Duodenal mucosa (tissue), 2 donors: Measurements from ENCODE around the gene MRPL1.

Source experiments
- H3K27ac ChIP-seq: one replicate; pipeline ENCODE4 v1.7.0; 2013; ENCODE audit warnings: low read depth, low read length
- H3K27me3 ChIP-seq, 2 donors: one replicate each; pipeline ENCODE4 v1.7.0; 2013; ENCODE audit warnings: low read length in 2 of 2, control low read depth in 1 of 2; ENCODE audit not compliant: insufficient read depth in 2 of 2, control insufficient read depth in 1 of 2
- H3K36me3 ChIP-seq, 2 donors: one replicate each; pipeline ENCODE4 v1.7.0; 2013; ENCODE audit warnings: low read length in 2 of 2, control low read depth in 1 of 2; ENCODE audit not compliant: insufficient read depth in 2 of 2, control insufficient read depth in 1 of 2
- H3K4me1 ChIP-seq, 2 donors: one replicate each; pipeline ENCODE4 v1.7.0; 2013; ENCODE audit warnings: low read length in 2 of 2, control low read depth in 1 of 2; ENCODE audit not compliant: insufficient read depth in 2 of 2, control insufficient read depth in 1 of 2
- H3K4me3 ChIP-seq, 2 donors: one replicate each; pipeline ENCODE4 v1.7.0; 2013; ENCODE audit warnings: low read length in 2 of 2, low read depth in 1 of 2
- H3K9ac ChIP-seq, 2 donors: one replicate each; pipeline ENCODE4 v1.7.0; 2013; ENCODE audit warnings: low read length in 2 of 2, low read depth in 1 of 2
- H3K9me3 ChIP-seq, 2 donors: one replicate each; pipeline ENCODE4 v1.7.0; 2013; ENCODE audit warnings: low read length in 2 of 2, control low read depth in 1 of 2; ENCODE audit not compliant: control insufficient read depth in 1 of 2

Gene MRPL1

GRCh38 chr4:77820649-77821561 is 41.7 kb upstream of the MRPL1 start:
- H3K27ac ChIP-seq, result peak overlapping the region; percentile 98
- peak overlapping the region; percentile 93 to 97 for H3K9ac ChIP-seq
- H3K4me3 ChIP-seq, result peak overlapping the region; percentile 80 to 86
- H3K36me3 ChIP-seq, result no peaks in the 10 kb centered on the region
- H3K9me3 ChIP-seq, result no peaks in the 10 kb centered on the region
- H3K4me1 ChIP-seq, result peaks cover 23 to 27% of the 10 kb centered on the region in 2 donors
- H3K27me3 ChIP-seq, result no peaks in the 10 kb centered on the region

- Histone ChIP-seq H3K4me3 (no peak overlapping the region), H3K4me1 (peaks cover 22 to 25% of the 10 kb centered on the region in 2 donors), H3K36me3 (no peaks in the 10 kb centered on the region), H3K27me3 (no peaks in the 10 kb centered on the region), H3K9ac (no peak overlapping the region), H3K27ac (no peak overlapping the region), H3K9me3 (no peaks in the 10 kb centered on the region)
Observed at GRCh38 chr4:77821775-77822174, 40.9 kb upstream of the MRPL1 start.

GRCh38 chr4:77826275-77826674 is 36.4 kb upstream of the MRPL1 start:
- Histone ChIP-seq H3K4me1 (peaks cover 8% of the 10 kb centered on the region in 2 donors), H3K9me3 (no peaks in the 10 kb centered on the region), H3K9ac (no peak overlapping the region), H3K4me3 (no peak overlapping the region), H3K27me3 (no peaks in the 10 kb centered on the region), H3K27ac (no peak overlapping the region), H3K36me3 (no peaks in the 10 kb centered on the region)

GRCh38 chr4:77827343-77827742 is 35.3 kb upstream of the MRPL1 start:
- no peak overlapping the region for H3K9ac ChIP-seq
- no peak overlapping the region for H3K4me3 ChIP-seq
- no peaks in the 10 kb centered on the region for H3K27me3 ChIP-seq
- H3K4me1 ChIP-seq, result peaks cover 0 to 5% of the 10 kb centered on the region in 2 donors
- H3K9me3 ChIP-seq, result no peaks in the 10 kb centered on the region
- H3K36me3 ChIP-seq, result no peaks in the 10 kb centered on the region
- H3K27ac ChIP-seq, result no peak overlapping the region

- no peaks in the 10 kb centered on the region for H3K36me3 ChIP-seq
- no peak overlapping the region for H3K4me3 ChIP-seq
- H3K4me1 ChIP-seq, result no peaks in the 10 kb centered on the region
- no peak overlapping the region for H3K27ac ChIP-seq
- H3K27me3 ChIP-seq, result no peaks in the 10 kb centered on the region
- no peaks in the 10 kb centered on the region for H3K9me3 ChIP-seq
- H3K9ac ChIP-seq, result no peak overlapping the region
Observed at GRCh38 chr4:77833126-77833724, 29.4 kb upstream of the MRPL1 start.

GRCh38 chr4:77834403-77834802 is 28.2 kb upstream of the MRPL1 start:
- no peak overlapping the region for H3K4me3 ChIP-seq
- no peak overlapping the region for H3K27ac ChIP-seq
- H3K9ac ChIP-seq, result no peak overlapping the region
- no peaks in the 10 kb centered on the region for H3K9me3 ChIP-seq
- H3K36me3 ChIP-seq, result no peaks in the 10 kb centered on the region
- no peaks in the 10 kb centered on the region for H3K4me1 ChIP-seq
- H3K27me3 ChIP-seq, result no peaks in the 10 kb centered on the region

GRCh38 chr4:77843628-77844027 is 19.0 kb upstream of the MRPL1 start:
- no peaks in the 10 kb centered on the region for H3K27me3 ChIP-seq
- no peaks in the 10 kb centered on the region for H3K36me3 ChIP-seq
- no peak overlapping the region for H3K9ac ChIP-seq
- H3K9me3 ChIP-seq, result no peaks in the 10 kb centered on the region
- H3K4me1 ChIP-seq, result no peaks in the 10 kb centered on the region
- H3K27ac ChIP-seq, result no peak overlapping the region
- H3K4me3 ChIP-seq, result no peak overlapping the region

GRCh38 chr4:77844363-77844762 is 18.3 kb upstream of the MRPL1 start:
- no peak overlapping the region for H3K4me3 ChIP-seq
- no peaks in the 10 kb centered on the region for H3K27me3 ChIP-seq
- no peaks in the 10 kb centered on the region for H3K36me3 ChIP-seq
- H3K9ac ChIP-seq, result no peak overlapping the region
- no peaks in the 10 kb centered on the region for H3K4me1 ChIP-seq
- no peaks in the 10 kb centered on the region for H3K9me3 ChIP-seq
- H3K27ac ChIP-seq, result no peak overlapping the region

GRCh38 chr4:77845400-77845799 is 17.2 kb upstream of the MRPL1 start:
- Histone ChIP-seq H3K27ac (no peak overlapping the region), H3K36me3 (no peaks in the 10 kb centered on the region), H3K9me3 (no peaks in the 10 kb centered on the region), H3K27me3 (no peaks in the 10 kb centered on the region), H3K4me3 (no peak overlapping the region), H3K4me1 (no peaks in the 10 kb centered on the region), H3K9ac (no peak overlapping the region)

GRCh38 chr4:77845929-77846328 is 16.7 kb upstream of the MRPL1 start:
- H3K27me3 ChIP-seq, result no peaks in the 10 kb centered on the region
- H3K9me3 ChIP-seq, result no peaks in the 10 kb centered on the region
- H3K4me3 ChIP-seq, result no peak overlapping the region
- H3K9ac ChIP-seq, result no peak overlapping the region
- no peak overlapping the region for H3K27ac ChIP-seq
- no peaks in the 10 kb centered on the region for H3K36me3 ChIP-seq
- H3K4me1 ChIP-seq, result no peaks in the 10 kb centered on the region
